NAMALWA (cell line): ENCODE measurements around the gene PLPP7.

Experiments
- DNase-seq: peaks from one replicate; pipeline ENCODE4 v3.0.0-alpha.2; 2015; ENCODE audit warnings: low spot score

The PLPP7 gene

DNA sequence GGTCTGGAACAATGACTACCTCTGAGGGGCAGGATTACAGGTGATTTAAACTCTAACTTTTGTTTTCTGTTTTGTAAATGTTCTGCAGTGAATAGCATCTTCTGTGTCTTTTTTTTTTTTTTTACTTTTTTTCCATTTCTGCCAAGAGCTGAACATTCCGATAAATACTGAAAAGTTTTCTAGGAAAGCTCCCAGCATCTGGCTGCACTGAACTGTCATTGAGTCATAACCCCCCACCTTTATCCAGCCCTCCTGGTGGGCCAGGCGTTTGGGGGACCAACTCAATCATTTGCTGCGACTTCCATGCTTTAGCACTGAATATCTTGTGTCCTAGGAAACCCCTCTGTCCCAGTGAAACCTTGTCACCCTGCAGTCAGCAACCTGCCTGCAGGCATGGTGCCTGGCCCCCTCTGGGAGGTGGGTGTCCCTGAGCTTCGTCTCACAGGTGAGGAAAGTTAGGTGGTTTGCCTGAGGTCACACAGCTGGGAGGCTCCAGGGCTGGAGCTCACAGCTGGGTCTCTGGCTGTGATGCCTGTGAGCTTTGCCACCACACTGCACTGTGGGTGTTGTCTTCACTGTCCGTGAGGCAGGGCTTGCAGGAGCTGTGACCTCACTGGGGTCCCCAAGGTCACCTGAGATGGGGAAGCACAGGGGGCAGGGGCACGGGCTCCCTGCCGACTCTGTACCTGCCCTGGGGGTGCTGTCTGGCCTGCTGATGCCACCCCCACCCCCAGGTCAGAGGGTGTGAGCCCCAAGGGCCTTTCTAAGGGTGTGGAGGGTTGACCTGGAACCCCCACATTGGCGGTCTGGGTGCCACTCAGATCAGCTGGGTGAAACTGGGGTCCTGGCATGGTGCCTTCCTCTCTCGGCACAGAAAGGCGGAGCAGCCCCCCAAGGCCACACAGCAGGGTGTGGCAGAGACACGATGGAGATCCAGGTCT, 14.1 kb downstream of the PLPP7 start:
- DNase-seq, result no peak

DNA sequence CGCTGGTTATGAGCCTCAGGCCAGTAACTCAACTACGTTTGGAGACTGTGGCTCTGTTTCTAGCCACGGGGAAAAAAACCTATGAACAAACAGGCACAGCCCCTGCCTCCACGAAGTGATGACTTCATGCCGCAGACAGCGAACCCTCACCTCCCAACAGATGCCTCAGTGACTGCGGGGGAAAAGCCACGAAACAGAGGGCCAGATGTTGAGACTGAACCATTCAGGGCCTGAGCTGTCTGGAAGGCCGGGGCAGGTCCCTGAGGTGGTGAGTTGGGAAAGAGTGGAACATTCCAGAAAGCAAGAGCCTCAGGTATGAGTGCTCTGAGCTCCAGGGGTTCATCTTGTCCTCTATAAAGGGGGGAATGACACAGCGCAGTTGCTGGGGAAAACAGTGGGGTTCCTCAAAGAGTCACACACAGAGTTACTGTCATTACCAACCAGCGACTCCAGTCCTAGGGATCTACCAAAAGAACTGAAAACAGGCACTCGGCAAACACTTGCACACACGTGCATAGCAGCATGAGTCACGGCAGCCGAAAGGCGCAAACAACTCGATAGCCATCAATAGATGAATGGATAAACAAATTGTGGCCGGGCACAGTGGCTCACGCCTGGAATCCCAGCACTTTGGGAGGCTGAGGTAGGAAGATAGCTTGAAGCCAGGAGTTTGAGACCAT, 15.3 kb downstream of the PLPP7 start:
- DNase-seq, result no peak

DNA sequence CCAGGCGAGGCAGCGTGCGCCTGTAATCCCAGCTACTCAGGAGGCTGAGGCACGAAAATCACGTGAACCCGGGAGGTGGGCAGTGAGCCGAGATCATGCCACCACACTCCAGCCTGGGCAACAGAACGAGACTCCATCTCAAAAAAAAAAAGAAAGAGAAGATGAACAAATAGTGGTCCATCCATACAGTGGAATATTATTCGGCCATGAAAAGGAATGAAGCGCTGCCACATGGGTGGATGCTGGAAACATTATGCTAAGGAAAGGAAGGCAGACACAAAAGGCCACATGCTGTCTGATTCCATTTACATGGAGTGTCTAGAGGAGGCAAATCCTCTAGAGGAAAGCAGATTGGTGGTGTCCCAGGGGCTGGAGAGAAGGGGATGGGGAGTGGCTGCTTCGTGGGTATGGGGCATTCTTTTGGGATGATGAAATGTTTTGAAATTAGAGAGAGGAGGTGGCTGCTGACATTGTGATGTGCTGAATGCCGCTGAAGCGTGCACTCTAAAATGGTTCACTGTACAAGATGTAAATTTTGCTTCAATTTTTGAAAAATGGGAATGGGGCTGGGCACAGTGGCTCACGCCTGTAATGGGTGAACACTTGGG, 17.0 kb downstream of the PLPP7 start:
- no peak for DNase-seq

DNA sequence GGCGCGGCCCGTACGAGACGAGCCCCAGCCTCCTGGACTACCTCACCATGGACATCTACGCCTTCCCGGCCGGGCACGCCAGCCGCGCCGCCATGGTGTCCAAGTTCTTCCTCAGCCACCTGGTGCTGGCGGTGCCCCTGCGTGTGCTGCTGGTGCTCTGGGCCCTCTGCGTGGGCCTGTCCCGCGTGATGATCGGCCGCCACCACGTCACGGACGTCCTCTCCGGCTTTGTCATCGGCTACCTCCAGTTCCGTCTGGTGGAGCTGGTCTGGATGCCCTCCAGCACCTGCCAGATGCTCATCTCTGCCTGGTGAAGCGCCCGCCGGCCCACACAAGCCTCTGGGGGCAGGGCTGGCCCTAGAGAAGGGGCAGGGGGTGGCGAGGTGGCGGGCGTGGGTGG, 18.5 kb downstream of the PLPP7 start:
- DNase-seq, result no peak

DNA sequence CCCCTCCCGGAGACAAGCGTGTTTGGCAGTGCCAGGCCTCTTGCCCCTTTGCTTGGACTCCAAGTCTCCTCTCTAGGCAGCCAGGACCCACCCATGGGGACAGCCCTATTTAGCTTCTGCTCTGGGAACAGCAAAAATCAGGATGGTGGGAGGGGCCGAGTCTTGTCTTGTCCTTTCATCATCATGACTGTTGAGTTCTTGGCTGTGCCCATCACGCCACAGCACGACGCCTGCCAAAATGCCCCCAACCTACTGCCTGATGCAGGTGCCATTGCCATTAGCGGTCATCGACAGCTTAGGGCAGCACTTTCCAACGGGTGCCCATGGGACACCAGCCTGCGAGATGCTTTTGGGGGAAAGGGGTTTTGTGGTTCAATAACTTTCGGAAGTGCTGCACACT, 18.9 kb downstream of the PLPP7 start:
- DNase-seq, result no peak

DNA sequence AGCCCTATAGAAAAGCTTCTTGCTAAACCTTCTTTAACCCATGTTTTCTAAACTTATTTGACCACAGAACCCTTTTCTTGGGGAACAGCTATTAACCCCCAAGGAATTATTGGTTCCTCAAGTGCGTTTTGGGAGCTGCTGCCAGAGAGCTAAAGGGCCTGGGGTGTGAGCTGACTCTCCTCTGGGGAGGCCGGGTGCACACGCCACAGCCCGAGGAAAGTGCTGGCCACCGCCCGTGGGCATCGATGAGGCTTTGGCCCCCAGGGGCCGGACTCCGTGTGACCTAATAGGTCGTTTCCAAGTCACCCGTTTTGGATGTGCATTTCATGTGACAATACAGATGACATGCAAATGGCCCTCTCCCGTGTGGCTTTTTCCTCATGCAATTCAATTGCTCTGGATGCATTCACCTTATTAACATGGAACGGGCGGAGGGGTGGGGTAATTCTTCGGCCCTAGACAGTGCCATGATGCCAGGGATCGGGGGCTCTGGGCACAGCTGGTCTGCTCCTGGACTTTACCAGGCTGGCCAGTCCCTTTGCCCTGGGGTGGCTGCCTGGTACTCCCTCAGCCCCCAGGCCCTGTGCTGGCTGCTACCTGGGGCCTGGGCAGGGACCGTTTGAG, 19.5 kb downstream of the PLPP7 start:
- DNase-seq, result no peak

GRCh38 chr9:131309530-131310276, 20.2 kb downstream of the PLPP7 start:
- no peak for DNase-seq

- DNase-seq, result no peak
Observed at GRCh38 chr9:131310833-131311554, 21.5 kb downstream of the PLPP7 start.

- DNase-seq, result no peak
Observed at GRCh38 chr9:131312246-131312645, 22.7 kb downstream of the PLPP7 start.

DNA sequence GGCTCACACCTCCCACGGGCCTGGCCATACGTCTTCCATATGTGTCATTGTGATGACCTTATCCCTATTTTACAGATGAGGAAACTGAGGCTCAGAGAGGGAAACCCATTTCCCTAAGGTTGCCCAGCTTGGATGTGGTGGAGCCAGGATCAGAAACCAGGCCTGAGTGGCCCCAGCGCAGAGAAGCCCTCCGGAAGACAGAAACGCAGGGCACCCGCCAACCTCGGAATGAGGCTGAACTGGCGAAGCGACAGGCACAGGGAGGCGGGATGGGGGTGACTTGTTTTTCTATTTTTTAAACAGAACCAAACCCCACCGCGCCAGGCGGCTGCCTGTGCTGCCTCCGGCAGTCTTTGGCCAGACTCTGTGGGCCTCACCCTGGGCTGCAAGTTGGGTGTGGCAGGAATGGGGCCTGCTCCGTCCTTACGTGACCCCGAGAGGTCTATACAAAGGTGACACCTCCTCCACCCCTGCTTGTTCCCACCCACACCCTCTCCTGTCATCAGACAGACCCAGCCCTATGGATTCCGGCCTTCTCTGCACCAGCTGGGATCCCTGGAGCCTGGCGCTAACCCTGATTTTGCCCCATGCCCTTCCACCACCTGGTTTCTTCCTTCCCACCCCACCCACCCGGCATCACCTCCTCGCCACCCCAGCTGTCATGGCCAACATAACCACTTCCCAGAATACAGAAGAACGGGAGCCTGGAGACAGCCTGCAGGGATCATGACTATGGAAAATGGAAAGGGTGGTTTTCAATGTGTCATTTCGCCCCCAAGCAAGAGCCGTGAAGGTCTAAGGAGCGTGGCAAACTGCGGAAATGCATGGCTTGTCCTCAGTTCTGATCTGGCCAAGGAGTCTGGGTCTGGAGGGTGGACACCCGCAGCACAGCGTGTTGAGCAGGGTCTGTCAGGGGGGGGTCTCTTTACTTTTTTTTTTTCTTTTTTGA, 23.6 kb downstream of the PLPP7 start:
- DNase-seq, result no peak

DNA sequence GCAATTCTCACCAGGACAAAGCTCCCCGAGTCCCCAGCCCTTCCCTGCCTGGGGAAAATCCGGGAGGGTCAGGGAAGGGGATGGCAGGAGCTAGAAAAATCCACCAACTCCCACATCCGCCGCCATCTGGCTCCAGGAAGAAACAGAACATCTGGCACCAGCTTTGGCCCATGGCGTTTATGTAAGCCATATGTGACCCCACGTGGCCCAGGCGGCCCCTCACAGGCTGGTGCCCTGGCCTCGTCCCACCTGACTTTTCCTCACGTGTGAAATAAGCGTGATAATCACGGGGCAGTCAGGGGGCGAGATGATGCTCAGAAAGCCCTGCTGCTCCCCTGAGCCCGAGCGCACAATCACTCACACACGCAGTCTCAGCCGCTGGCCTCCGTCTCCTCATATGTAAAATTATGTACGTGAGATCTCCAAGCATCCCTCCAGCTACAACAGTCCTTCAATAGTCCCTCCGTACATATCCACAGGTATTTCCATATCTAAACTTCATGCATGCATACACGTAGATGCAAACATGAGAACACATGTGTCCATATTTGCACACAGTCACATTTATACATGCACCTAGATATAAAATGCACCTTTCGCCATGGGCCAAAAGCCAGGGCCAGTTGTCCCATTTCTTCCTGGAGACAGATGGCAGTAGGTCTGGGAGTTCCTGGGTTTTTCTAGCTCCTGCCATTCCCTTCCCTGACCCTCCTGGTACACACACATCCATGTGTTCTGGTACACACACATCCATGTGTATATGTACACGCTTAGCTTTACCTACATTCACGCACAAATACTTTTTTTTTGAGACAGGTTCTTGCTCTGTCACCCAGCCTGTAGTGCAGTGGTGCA, 28.9 kb downstream of the PLPP7 start:
- no peak for DNase-seq

DNA sequence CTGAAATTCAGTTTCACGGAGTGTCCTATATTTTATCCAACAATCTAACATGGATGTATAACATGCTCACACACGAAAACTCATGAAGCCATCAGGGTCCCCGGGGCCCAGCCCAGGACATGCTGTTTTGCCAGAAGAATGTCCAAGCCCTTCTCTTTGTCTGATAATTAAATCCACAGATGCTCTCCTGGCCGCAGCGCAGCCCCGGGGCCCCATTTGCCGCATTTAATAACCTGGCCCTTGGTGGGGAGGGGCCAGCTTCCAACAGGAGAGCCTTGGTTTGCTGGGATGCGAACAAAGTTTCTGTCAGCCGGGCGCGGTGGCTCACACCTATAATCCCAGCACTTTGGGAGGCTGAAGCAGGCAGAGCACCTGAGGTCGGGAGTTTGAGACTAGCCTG, 30.0 kb downstream of the PLPP7 start:
- DNase-seq, result no peak

DNA sequence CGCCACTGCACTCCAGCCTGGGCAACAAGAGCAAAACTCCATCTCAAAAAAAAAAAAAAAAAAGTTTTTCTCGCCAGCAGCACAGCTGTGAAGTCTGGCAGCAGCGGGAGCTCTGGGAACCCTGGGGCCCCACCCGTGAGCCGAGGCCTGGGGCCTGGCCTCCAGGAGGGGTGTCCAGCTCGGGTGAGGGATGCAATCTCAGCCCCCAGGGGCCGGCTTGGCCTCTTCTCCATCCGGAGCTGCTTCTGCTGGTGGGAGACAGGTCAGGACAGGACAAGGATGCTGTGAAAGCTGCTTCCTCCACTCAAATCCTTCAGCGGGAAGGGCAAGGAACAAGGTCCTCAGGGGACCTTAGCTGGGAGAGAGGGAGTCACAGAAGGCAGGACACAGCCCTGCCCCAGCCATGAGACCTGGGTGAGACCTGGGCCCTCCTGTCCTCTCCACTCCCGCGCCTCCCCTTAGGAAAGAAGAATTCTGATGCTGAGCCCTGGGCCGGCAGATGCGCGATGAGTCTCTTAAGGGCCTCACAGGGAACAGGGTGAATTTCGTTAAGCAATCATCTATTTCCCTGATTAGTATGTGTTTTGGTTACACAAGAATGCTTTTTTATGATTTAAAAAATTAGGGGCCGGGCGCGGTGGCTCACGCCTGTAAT, 30.6 kb downstream of the PLPP7 start:
- no peak for DNase-seq

DNA sequence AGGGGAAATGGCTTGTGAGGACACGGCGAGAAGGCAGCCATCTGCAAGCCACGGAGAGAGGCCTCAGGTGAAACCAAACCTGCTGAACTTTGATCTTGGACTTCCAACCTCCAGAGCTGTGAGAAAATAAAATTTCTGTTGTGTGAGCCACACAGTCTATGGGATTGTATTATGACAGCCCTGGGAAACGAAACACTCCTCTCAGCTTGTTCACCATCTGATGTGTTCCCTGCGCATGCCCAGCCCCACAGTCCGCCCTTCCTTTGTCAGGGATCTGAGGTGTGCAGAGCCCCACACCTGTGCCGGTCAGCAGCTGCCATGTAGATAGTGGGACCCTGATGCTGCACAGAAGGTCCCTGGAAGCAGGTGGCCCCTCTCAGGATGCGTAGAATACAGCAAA, 34.1 kb downstream of the PLPP7 start:
- DNase-seq, result no peak

GRCh38 chr9:131324736-131325679, 35.5 kb downstream of the PLPP7 start:
- DNase-seq, result no peak

DNA sequence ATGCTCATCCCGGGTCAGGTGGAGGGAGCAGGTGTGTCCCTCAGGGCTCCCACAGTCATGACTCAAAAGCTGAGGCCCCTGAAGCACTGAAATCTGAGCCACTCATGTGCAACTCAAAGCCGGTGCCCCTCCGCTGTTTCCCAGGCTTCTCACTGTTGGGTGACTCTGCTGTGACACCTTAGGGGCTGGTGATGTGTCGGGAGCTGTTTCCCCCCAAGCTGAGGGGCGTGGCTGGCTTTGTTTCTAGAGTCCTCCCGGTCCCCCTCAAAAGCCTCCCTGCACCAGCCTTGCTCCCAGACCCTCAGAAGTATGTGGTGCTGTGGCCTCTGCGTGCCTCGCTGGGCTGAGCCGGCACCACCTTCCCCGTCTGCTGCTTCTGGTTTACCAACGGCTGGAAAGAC, 39.7 kb downstream of the PLPP7 start:
- no peak for DNase-seq
